ENCODE measurements around the gene ZBTB20. TPM values are rescaled to one million over a fixed set of nuclear protein-coding genes. Genes with fewer than 3 reads are reported as not detected.
A peak's percentile ranks its signal among the peaks of the same experiment; 100 is the strongest.

The ZBTB20 gene
- total RNA-seq, 4 donors from 2014 or later = 69.9 to 112 (median 80.8) TPM

DNA sequence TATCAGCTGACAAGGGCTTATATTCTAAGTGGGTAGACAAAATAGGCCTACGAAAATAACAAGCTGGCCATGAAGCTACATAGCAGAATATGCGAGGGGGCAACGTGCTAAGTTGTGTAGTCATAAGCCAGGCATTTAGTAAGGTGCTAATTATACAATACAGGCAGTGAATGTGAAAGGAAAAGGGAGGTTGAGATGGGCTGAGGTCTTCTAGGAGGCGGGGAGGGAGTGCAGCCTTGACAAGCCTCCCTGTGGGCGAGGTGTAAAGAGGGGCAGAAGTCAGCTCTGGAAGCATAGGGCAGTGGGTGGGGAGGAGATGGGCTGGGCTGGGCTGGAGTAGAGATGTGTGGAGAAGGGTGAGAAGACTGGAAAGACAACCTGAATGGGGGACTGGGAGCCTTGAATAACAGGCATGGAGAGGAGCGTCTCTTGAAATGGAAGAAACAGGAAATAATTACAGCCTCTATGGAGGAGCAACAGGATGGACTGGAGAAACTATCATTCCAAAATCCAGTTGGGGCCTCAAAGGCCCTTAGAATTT is 852.1 kb downstream of the ZBTB20 start:
- H3K27ac ChIP-seq (replicated peaks in 1 of 4) = no peak overlapping the region
- DNase-seq (ENCODE audit: extremely low spot score) = no peak
- TF ChIP-seq POLR2AphosphoS5 (IDR thresholded peaks at IDR 0.05) = no peak
- TF ChIP-seq, protein P1, sequence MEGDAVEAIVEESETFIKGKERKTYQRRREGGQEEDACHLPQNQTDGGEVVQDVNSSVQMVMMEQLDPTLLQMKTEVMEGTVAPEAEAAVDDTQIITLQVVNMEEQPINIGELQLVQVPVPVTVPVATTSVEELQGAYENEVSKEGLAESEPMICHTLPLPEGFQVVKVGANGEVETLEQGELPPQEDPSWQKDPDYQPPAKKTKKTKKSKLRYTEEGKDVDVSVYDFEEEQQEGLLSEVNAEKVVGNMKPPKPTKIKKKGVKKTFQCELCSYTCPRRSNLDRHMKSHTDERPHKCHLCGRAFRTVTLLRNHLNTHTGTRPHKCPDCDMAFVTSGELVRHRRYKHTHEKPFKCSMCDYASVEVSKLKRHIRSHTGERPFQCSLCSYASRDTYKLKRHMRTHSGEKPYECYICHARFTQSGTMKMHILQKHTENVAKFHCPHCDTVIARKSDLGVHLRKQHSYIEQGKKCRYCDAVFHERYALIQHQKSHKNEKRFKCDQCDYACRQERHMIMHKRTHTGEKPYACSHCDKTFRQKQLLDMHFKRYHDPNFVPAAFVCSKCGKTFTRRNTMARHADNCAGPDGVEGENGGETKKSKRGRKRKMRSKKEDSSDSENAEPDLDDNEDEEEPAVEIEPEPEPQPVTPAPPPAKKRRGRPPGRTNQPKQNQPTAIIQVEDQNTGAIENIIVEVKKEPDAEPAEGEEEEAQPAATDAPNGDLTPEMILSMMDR (IDR thresholded peaks at IDR 0.05) = no peak
- TF ChIP-seq EP300 (IDR thresholded peaks at IDR 0.05) = no peak
- TF ChIP-seq POLR2A (IDR thresholded peaks at IDR 0.05; ENCODE audit: low read depth) = no peak
- H3K36me3 ChIP-seq = no peaks in the 10 kb centered on the region
- no peak overlapping the region for H3K4me3 ChIP-seq
- 86% methylated on average over 6 of the region's 6 CpGs for WGBS
- H3K27me3 ChIP-seq = no peaks in the 10 kb centered on the region
- H3K9me3 ChIP-seq = no peaks in the 10 kb centered on the region
- no peaks in the 10 kb centered on the region for H3K4me1 ChIP-seq
- intact Hi-C loops (cut with DNase I) = no loop called here

DNA sequence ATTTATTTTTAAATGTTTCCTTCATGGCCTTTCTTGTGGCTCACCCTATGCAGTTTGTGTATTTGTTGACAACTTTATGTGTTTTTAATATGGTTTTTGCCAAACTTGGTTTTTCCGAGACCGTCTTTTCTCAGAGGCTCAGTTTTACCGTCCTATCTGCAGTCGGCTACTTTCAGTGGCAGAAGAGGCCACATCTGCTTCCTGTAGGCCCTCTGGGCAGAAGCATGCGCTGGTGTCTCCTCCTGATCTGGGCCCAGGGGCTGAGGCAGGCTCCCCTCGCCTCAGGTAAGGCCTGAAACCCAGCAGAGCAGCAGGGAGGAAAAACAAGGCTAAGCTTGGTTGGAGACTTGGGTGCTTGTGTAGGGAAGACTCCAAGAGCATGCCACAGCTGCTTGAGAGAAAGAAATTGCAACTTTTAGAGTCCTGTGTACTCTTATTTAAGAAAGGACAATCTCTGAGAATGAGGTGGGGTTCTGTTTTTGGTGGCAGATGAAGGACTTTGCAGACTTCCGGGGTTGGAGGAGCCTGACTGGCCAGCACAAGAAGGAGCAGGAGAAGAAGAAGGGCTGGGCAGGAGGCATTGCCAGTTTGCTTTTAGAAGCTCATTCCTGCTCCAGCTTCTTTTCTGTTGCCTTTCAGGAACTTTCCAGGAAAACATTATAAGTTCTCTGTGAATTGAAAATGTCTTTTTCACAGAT is 853.1 kb downstream of the ZBTB20 start, which contains the start of gene TIGIT:
TSS of gene TIGIT (plus strand) at position 191 of the 698 bp plus-strand sequence. CDS start at position 225, 34 bp downstream.
- TF ChIP-seq POLR2A (IDR thresholded peaks at IDR 0.05; ENCODE audit: low read depth) = no peak
- TF ChIP-seq, protein P1 (IDR thresholded peaks at IDR 0.05) = no peak
- TF ChIP-seq EP300 (IDR thresholded peaks at IDR 0.05) = no peak
- TF ChIP-seq POLR2AphosphoS5 (IDR thresholded peaks at IDR 0.05) = no peak
- no peaks in the 10 kb centered on the region for H3K4me1 ChIP-seq
- no peak within 1 kb of the TSS for H3K4me3 ChIP-seq
- H3K36me3 ChIP-seq = no peaks in the 10 kb centered on the region
- H3K27ac ChIP-seq (replicated peaks in 1 of 4) = no peak within 1 kb of the TSS
- WGBS = 83% methylated on average over 7 of the region's 7 CpGs
- no peaks in the 10 kb centered on the region for H3K9me3 ChIP-seq
- no peak for DNase-seq (ENCODE audit: extremely low spot score)
- intact Hi-C loops (cut with DNase I) = no loop called here
- H3K27me3 ChIP-seq = no peaks in the 10 kb centered on the region

DNA sequence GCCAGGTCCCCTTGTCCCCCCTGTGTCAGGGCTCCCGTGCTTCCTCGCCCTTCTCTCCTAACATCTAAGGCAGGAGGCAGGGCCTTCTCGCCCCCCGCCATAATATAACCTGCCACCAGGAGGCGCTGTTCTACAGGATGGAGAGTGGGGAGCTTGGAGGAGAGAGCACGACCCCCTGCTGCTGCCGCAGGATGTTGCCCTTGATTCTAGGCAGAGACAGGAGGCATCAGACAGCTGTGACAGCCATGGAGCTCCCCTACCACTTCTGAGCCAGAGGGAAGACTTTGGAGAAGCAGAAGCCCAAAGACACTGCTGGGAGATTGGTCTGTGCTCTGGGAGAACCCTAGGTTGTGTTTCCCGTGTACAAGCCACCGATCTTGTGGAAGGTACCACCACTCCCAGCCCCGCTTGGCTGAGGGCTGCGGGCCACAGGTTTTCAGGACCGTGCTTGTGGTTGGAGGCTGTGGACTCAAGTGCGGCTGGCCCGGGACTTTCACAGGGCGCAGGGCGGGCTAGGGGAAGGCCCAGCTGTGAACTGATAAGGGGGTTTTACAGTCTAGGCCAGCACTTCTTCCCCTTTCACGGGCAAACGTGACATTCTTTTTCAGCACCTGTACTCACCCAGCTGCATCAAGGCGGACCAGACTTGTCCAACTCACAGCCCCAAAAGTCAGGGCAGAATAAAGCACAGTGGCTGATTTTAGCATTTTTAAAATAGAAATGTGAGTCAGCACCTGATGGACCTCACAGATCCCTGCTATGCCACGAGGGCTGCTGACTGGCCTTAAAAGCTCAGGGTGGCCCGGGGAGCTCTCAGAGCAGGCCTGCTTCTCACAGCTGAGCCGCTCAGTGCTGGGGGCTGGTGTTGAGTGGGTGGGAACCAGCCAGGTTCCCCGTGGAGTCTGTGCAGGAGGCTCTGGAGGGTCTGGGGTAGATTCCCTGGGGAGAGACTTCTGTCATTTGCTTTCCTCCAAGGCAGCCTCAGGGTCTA is 855.9 kb downstream of the ZBTB20 start:
- H3K36me3 ChIP-seq = no peaks in the 10 kb centered on the region
- no peak for DNase-seq (ENCODE audit: extremely low spot score)

DNA sequence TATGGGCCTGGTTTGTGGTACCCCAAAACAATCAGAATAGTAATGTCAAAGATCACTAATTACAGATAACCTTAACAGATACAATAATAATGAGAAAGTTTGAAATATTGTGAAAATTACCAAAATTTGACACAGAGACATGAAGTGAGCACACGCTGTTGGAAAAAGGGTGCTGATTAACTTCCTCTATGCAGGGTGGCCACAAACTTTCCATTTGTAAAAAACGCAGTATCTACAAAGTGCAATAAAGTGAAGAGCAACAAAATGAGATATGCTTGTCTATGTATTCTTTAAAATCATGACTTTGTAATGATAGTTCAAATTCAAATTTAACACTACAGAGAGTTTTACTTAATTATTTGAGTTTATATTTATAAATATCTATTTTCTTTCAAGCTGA is 860.8 kb downstream of the ZBTB20 start:
- no peaks in the 10 kb centered on the region for H3K4me1 ChIP-seq
- DNase-seq (ENCODE audit: extremely low spot score) = no peak
- no peak overlapping the region for H3K27ac ChIP-seq (replicated peaks in 1 of 4)
- intact Hi-C loops (cut with DNase I) = no loop called here
- no peak for TF ChIP-seq EP300 (IDR thresholded peaks at IDR 0.05)
- no peak for TF ChIP-seq POLR2A (IDR thresholded peaks at IDR 0.05; ENCODE audit: low read depth)
- TF ChIP-seq, protein P1 (IDR thresholded peaks at IDR 0.05) = no peak
- no peak for TF ChIP-seq POLR2AphosphoS5 (IDR thresholded peaks at IDR 0.05)
- 86% methylated on average over 2 of the region's 2 CpGs for WGBS
- no peak overlapping the region for H3K4me3 ChIP-seq
- no peaks in the 10 kb centered on the region for H3K27me3 ChIP-seq
- no peaks in the 10 kb centered on the region for H3K36me3 ChIP-seq
- no peaks in the 10 kb centered on the region for H3K9me3 ChIP-seq

More for the DNA sequence above, 855.9 kb downstream of the ZBTB20 start:
- 76% methylated on average over 6 of the region's 23 CpGs for WGBS
- no peaks in the 10 kb centered on the region for H3K4me1 ChIP-seq
- H3K9me3 ChIP-seq = no peaks in the 10 kb centered on the region
- H3K27me3 ChIP-seq = no peaks in the 10 kb centered on the region
- TF ChIP-seq, protein P1 (IDR thresholded peaks at IDR 0.05) = peak; percentile 42 to 72 (median 52)
- no peak for TF ChIP-seq POLR2A (IDR thresholded peaks at IDR 0.05; ENCODE audit: low read depth)
- no peak overlapping the region for H3K27ac ChIP-seq (replicated peaks in 1 of 4)
- intact Hi-C loops (cut with DNase I) = no loop called here
- no peak overlapping the region for H3K4me3 ChIP-seq

Measured in esophagus muscularis mucosa (tissue), 4 donors.